Gastroesophageal sphincter (tissue), 4 donors: ENCODE measurements around the gene ATP2A3. TPM values are rescaled to one million over a fixed set of nuclear protein-coding genes. Genes with fewer than 3 reads are reported as not detected.
A peak's percentile ranks its signal among the peaks of the same experiment; 100 is the strongest.

Experiments used
- ATAC-seq: fragments of 150-250 bp; one replicate; pipeline ENCODE4 v1.9.1; 2016; ENCODE audit warnings: mild to moderate bottlenecking, moderate library complexity
- H3K27ac ChIP-seq, 4 donors: fragments of 200-600 bp; sonication (generic) in 3 of 4; 1 replicate in 3 of 4; 2 replicates in 1 of 4; pipeline ENCODE4 v1.5.1; 2016 to 2019
- H3K27me3 ChIP-seq: fragments of 200-600 bp; sonication (generic); one replicate; pipeline ENCODE4 v1.5.1; 2019
- H3K36me3 ChIP-seq, 2 donors: fragments of 200-600 bp; sonication (generic); one replicate each; pipeline ENCODE4 v1.5.1; 2019; ENCODE audit warnings: control low read depth in 1 of 2
- H3K4me1 ChIP-seq, 3 donors: fragments of 200-600 bp; sonication (generic); 1 replicate in 2 of 3; 2 replicates in 1 of 3; pipeline ENCODE4 v1.5.1; 2016 to 2019; ENCODE audit warnings: control low read depth in 2 of 3
- H3K4me3 ChIP-seq, 2 donors: fragments of 200-600 bp; sonication (generic); one replicate each; pipeline ENCODE4 v1.5.1; 2019; ENCODE audit warnings: mild to moderate bottlenecking in 1 of 2, moderate library complexity in 1 of 2
- H3K9me3 ChIP-seq, 3 donors: fragments of 200-600 bp; sonication (generic); one replicate each; pipeline ENCODE4 v1.5.1; 2017 to 2019; ENCODE audit warnings: control low read depth in 2 of 3
- EP300 ChIP-seq: sonication (generic); formaldehyde crosslinking; IDR thresholded peaks from one replicate; pipeline ENCODE4 v1.6.1; 2017; ENCODE audit warnings: antibody characterized with exemption, mild to moderate bottlenecking
- POLR2A ChIP-seq, 2 donors: fragments of 450-650 bp; IDR thresholded peaks; one replicate each; pipeline ENCODE4 v1.6.1; 2017; ENCODE audit warnings: antibody characterized with exemption in 2 of 2, mild to moderate bottlenecking in 2 of 2, moderate library complexity in 1 of 2
- POLR2AphosphoS5 ChIP-seq: sonication (generic); formaldehyde crosslinking; IDR thresholded peaks from one replicate; pipeline ENCODE4 v1.6.1; 2017; ENCODE audit warnings: antibody characterized with exemption
- WGBS, 2 donors: methylation state at CpG; one replicate each; pipeline ENCODE4 v1.1.5; 2018; ENCODE audit warnings: low coverage in 1 of 2; 5-methylcytosine and 5-hydroxymethylcytosine counted together
- total RNA-seq, 4 donors: library from RNA; depleted of rRNA; stranded (reverse); fragments of >200 nt; gene quantifications; one replicate each; pipeline ENCODE4 v1.1.0, GENCODE V29; 2016
- TF ChIP-seq, protein P1 (sequence below), 4 experiments: fragments of 200-600 bp in 2 of 4; fragments of 450-650 bp in 2 of 4; sonication (generic) in 1 of 4; IDR thresholded peaks; one replicate each; pipeline ENCODE4 v1.5.1; 2017 to 2019; ENCODE audit warnings: antibody characterized with exemption in 4 of 4, mild to moderate bottlenecking in 2 of 4, moderate library complexity in 2 of 4

The ATP2A3 gene
- total RNA-seq, 4 donors from 2014 or later = 5.9 to 35.9 (median 18.1) TPM

DNA sequence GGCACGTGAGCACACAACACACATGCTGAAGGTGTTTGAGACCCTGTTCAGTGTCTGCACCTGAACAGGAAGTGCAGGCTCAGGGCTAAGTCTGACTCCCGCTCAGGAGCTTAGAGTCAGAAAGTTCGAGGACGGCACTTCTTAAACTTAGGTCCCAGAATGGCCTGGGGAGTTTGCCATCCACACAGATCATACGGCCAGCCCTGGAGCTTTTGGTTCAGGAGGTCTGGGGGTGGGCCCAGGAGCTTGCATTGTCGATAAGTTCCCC lies 67.3 kb downstream of the ATP2A3 start:
- ATAC-seq = no peak
- peak overlapping the region in 2 of 4 donors; percentile 21 to 90 for H3K27ac ChIP-seq
- H3K9me3 ChIP-seq = no peaks in the 10 kb centered on the region
- WGBS, 2 donors = 60 to 81% methylated on average over 2 to 4 of the region's 6 CpGs
- TF ChIP-seq EP300 = no peak
- TF ChIP-seq, protein P1, sequence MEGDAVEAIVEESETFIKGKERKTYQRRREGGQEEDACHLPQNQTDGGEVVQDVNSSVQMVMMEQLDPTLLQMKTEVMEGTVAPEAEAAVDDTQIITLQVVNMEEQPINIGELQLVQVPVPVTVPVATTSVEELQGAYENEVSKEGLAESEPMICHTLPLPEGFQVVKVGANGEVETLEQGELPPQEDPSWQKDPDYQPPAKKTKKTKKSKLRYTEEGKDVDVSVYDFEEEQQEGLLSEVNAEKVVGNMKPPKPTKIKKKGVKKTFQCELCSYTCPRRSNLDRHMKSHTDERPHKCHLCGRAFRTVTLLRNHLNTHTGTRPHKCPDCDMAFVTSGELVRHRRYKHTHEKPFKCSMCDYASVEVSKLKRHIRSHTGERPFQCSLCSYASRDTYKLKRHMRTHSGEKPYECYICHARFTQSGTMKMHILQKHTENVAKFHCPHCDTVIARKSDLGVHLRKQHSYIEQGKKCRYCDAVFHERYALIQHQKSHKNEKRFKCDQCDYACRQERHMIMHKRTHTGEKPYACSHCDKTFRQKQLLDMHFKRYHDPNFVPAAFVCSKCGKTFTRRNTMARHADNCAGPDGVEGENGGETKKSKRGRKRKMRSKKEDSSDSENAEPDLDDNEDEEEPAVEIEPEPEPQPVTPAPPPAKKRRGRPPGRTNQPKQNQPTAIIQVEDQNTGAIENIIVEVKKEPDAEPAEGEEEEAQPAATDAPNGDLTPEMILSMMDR (IDR thresholded peaks at IDR 0.05) = no peak
- no peak for TF ChIP-seq POLR2AphosphoS5
- no peak for TF ChIP-seq POLR2A (IDR thresholded peaks at IDR 0.05)
- H3K4me1 ChIP-seq = peaks cover 0 to 45% (median 11%) of the 10 kb centered on the region in 3 donors
- no peaks in the 10 kb centered on the region for H3K27me3 ChIP-seq
- no peak overlapping the region for H3K4me3 ChIP-seq
- H3K36me3 ChIP-seq = no peaks in the 10 kb centered on the region

GRCh38 chr17:3896108-3896967 lies 67.9 kb downstream of the ATP2A3 start:
- no peak for TF ChIP-seq POLR2AphosphoS5
- TF ChIP-seq, protein P1 (IDR thresholded peaks at IDR 0.05) = no peak
- ATAC-seq = no peak
- H3K27me3 ChIP-seq = no peaks in the 10 kb centered on the region
- H3K27ac ChIP-seq = peak overlapping the region in 3 of 4 donors; percentile 21 to 90 (median 42)
- WGBS, 2 donors = 54 to 100% methylated on average over 1 to 3 of the region's 15 CpGs
- no peaks in the 10 kb centered on the region for H3K9me3 ChIP-seq
- no peak overlapping the region for H3K4me3 ChIP-seq
- H3K4me1 ChIP-seq = peaks cover 0 to 51% (median 16%) of the 10 kb centered on the region in 3 donors
- no peaks in the 10 kb centered on the region for H3K36me3 ChIP-seq

GRCh38 chr17:3895354-3895753 lies 68.9 kb downstream of the ATP2A3 start:
- Histone ChIP-seq H3K9me3 (no peaks in the 10 kb centered on the region), H3K36me3 (no peaks in the 10 kb centered on the region), H3K4me3 (no peak overlapping the region), H3K27me3 (no peaks in the 10 kb centered on the region), H3K27ac (peak overlapping the region in 3 of 4 donors; percentile 48 to 90 (median 82)), H3K4me1 (peaks cover 0 to 60% (median 22%) of the 10 kb centered on the region in 3 donors)
- no peak for TF ChIP-seq EP300
- TF ChIP-seq, protein P1 (IDR thresholded peaks at IDR 0.05) = no peak
- TF ChIP-seq POLR2AphosphoS5 = no peak
- no peak for TF ChIP-seq POLR2A (IDR thresholded peaks at IDR 0.05)
- 96 to 100% methylated on average over 3 of the region's 3 CpGs for WGBS, 2 donors
- ATAC-seq = no peak

DNA sequence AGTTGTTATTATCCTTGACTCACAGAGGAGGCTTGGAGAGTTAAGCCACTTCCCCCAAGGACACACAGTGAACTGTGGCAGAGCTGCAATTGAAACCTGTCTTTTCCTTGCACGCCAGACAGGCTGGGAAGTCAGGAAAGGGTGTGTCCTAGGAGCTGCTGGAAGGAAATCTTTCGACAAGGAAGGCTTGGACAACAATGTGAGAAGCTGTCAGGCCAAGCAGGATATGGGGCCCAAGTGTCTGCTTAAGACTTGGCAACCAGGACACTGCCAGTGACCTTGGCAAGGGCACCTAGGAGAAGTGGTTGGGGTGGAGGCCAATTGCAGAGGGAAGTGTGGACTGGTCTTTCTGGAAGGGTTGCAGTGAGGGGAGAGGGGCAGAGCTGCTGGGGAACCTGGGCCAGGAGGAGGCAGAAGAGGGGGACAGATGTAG lies 69.3 kb downstream of the ATP2A3 start:
- H3K4me1 ChIP-seq = peaks cover 0 to 65% (median 26%) of the 10 kb centered on the region in 3 donors
- no peak for ATAC-seq
- H3K27me3 ChIP-seq = no peaks in the 10 kb centered on the region
- peak overlapping the region in 3 of 4 donors; percentile 48 to 90 (median 82) for H3K27ac ChIP-seq
- H3K36me3 ChIP-seq = no peaks in the 10 kb centered on the region
- TF ChIP-seq, protein P1 (IDR thresholded peaks at IDR 0.05) = no peak
- no peak for TF ChIP-seq POLR2AphosphoS5
- TF ChIP-seq EP300 = no peak
- no peak for TF ChIP-seq POLR2A (IDR thresholded peaks at IDR 0.05)
- 38 to 40% methylated on average over 1 to 2 of the region's 2 CpGs for WGBS, 2 donors
- no peak overlapping the region for H3K4me3 ChIP-seq
- no peaks in the 10 kb centered on the region for H3K9me3 ChIP-seq

GRCh38 chr17:3894188-3894587 lies 70.0 kb downstream of the ATP2A3 start:
- no peak for ATAC-seq
- 90% methylated on average over 2 of the region's 5 CpGs; no CpG with 5 or more reads in 1 of the 2 donors for WGBS, 2 donors
- TF ChIP-seq POLR2A (IDR thresholded peaks at IDR 0.05) (no peak), POLR2AphosphoS5 (no peak)
- TF ChIP-seq, protein P1 (IDR thresholded peaks at IDR 0.05) = no peak
- Histone ChIP-seq H3K27ac (peak overlapping the region in 3 of 4 donors; percentile 82 to 91 (median 90)), H3K27me3 (no peaks in the 10 kb centered on the region), H3K4me1 (peaks cover 0 to 72% (median 32%) of the 10 kb centered on the region in 3 donors), H3K4me3 (no peak overlapping the region), H3K36me3 (no peaks in the 10 kb centered on the region), H3K9me3 (no peaks in the 10 kb centered on the region)
